AG09319 (cell line): ENCODE results near the gene STX8.

Source experiments
- DNase-seq: peaks from one replicate; pipeline ENCODE4 v3.0.0-alpha.2; 2010; ENCODE audit warnings: low read depth; ENCODE audit errors: extremely low read depth
- CTCF ChIP-seq: IDR thresholded peaks from 2 replicates; pipeline ENCODE4 v1.5.1; 2011; ENCODE audit warnings: low read depth, mild to moderate bottlenecking, inconsistent platforms, low read length, moderate library complexity

The STX8 gene

GRCh38 chr17:9331279-9332131 is 244.1 kb downstream of the STX8 start:
- TF ChIP-seq CTCF = no peak
- no peak for DNase-seq

GRCh38 chr17:9330611-9331271 is 244.9 kb downstream of the STX8 start:
- DNase-seq = no peak
- TF ChIP-seq CTCF = no peak

- TF ChIP-seq CTCF = no peak
- no peak for DNase-seq
These were observed 245.5 kb downstream of the STX8 start for GRCh38 chr17:9330141-9330540.

- no peak for TF ChIP-seq CTCF
- no peak for DNase-seq
These were observed 246.2 kb downstream of the STX8 start for GRCh38 chr17:9329251-9329921.

GRCh38 chr17:9324864-9325263 is 250.8 kb downstream of the STX8 start:
- no peak for TF ChIP-seq CTCF
- no peak for DNase-seq

GRCh38 chr17:9322326-9322725 is 253.3 kb downstream of the STX8 start:
- no peak for DNase-seq
- no peak for TF ChIP-seq CTCF

- DNase-seq = no peak
- TF ChIP-seq CTCF = no peak
These were observed 253.7 kb downstream of the STX8 start for GRCh38 chr17:9321890-9322289.
